T-cell (primary cell): ENCODE data around the gene ALKBH3. TPM values are rescaled to one million over a fixed set of nuclear protein-coding genes. Genes with fewer than 3 reads are reported as not detected.
A peak's percentile ranks its signal among the peaks of the same experiment; 100 is the strongest.

Source experiments
- ATAC-seq, 4 experiments: fragments of 200-7000 bp in 3 of 4; fragments of 150-1000 bp in 1 of 4; cut with Tn5 transposase; replicated peaks in 1 of 4; 1 replicate in 3 of 4; 2 replicates in 1 of 4; pipeline ENCODE4 v1.10.0; 2021; ENCODE audit warnings: moderate library complexity in 3 of 4, mild to moderate bottlenecking in 2 of 4, moderate number of reproducible peaks in 1 of 4
- CTCF ChIA-PET, 2 donors: fragments of 300-600 bp; sonication (Branson Sonifier 250); formaldehyde crosslinking; loops; one replicate each; lab custom pipeline; 2022; ENCODE audit warnings: antibody characterized with exemption in 2 of 2; lab: Charles Lee
- POLR2A ChIA-PET, 2 donors: fragments of 300-600 bp; sonication (Branson Sonifier 250); formaldehyde crosslinking; loops; one replicate each; lab custom pipeline; 2022; ENCODE audit warnings: antibody characterized with exemption in 2 of 2; lab: Charles Lee
- DNase-seq, 35 experiments: peaks; one replicate each; pipeline versions ENCODE4 v3.0.0 to v3.0.0-alpha.2; 2013 to 2023
- H3K27ac ChIP-seq: one replicate; pipeline ENCODE4 v1.5.1; 2013; ENCODE audit warnings: low read length
- H3K27me3 ChIP-seq, 2 experiments: replicated peaks in 1 of 2; 1 replicate in 1 of 2; 2 replicates in 1 of 2; pipeline versions ENCODE4 v1.6.1 to v1.7.0; 2013; ENCODE audit warnings: low read length in 1 of 2, mixed read lengths in 1 of 2; ENCODE audit not compliant: control insufficient read depth in 2 of 2, insufficient read depth in 2 of 2; ENCODE audit errors: extremely low read depth in 1 of 2
- H3K36me3 ChIP-seq, 2 donors: 1 replicate in 1 of 2; 2 replicates in 1 of 2; pipeline versions ENCODE4 v1.6.1 to v1.7.0; 2013; ENCODE audit warnings: low read length in 1 of 2; ENCODE audit not compliant: control insufficient read depth in 2 of 2, insufficient read depth in 1 of 2; ENCODE audit errors: extremely low read depth in 1 of 2
- H3K4me1 ChIP-seq, 2 experiments: 1 replicate in 1 of 2; 2 replicates in 1 of 2; pipeline versions ENCODE4 v1.6.1 to v1.7.0; 2013; ENCODE audit warnings: low read length in 2 of 2, mixed read lengths in 1 of 2; ENCODE audit not compliant: insufficient read depth in 2 of 2, control insufficient read depth in 1 of 2; ENCODE audit errors: extremely low read depth in 1 of 2
- H3K4me3 ChIP-seq, 2 donors: 1 replicate in 1 of 2; 2 replicates in 1 of 2; pipeline versions ENCODE4 v1.5.1 to v1.7.0; 2013; ENCODE audit warnings: mild to moderate bottlenecking in 2 of 2, low read length in 1 of 2, moderate library complexity in 1 of 2; ENCODE audit not compliant: control insufficient read depth in 1 of 2; ENCODE audit errors: extremely low read depth in 1 of 2
- H3K9me3 ChIP-seq: 2 replicates; pipeline ENCODE4 v1.7.0; 2013
- H3K27ac Mint-ChIP-seq, 2 donors: one replicate each; pipeline ENCODE4 v1.8.0; 2020 to 2021; ENCODE audit warnings: mild to moderate bottlenecking in 2 of 2, mixed read lengths in 2 of 2
- H3K27me3 Mint-ChIP-seq, 2 donors: one replicate each; pipeline ENCODE4 v1.8.0; 2021 to 2022; ENCODE audit warnings: mixed read lengths in 2 of 2
- H3K36me3 Mint-ChIP-seq: one replicate; pipeline ENCODE4 v1.8.0; 2021; ENCODE audit warnings: mixed read lengths
- H3K4me1 Mint-ChIP-seq, 3 donors: one replicate each; pipeline ENCODE4 v1.8.0; 2020 to 2022; ENCODE audit warnings: mixed read lengths in 3 of 3, mild to moderate bottlenecking in 1 of 3
- H3K4me3 Mint-ChIP-seq, 3 donors: one replicate each; pipeline ENCODE4 v1.8.0; 2020 to 2022; ENCODE audit warnings: mild to moderate bottlenecking in 3 of 3, mixed read lengths in 3 of 3, moderate library complexity in 3 of 3
- H3K9me3 Mint-ChIP-seq, 3 donors: one replicate each; pipeline ENCODE4 v1.8.0; 2020 to 2022; ENCODE audit warnings: mixed read lengths in 3 of 3
- WGBS: methylation state at CpG from one replicate; pipeline ENCODE4 v1.1.5; 2013; ENCODE audit warnings: missing lambda C conversion rate; ENCODE audit not compliant: insufficient coverage; 5-methylcytosine and 5-hydroxymethylcytosine counted together
- total RNA-seq, 35 experiments: library from RNA in 6 of 35; stranded (reverse) in 6 of 35; fragments of 120-200 nt in 1 of 35; gene quantifications; one replicate each; pipeline versions ENCODE4 v1.2.1 to v1.2.4 and lab custom pipeline; 2013 to 2026

ALKBH3 gene
- total RNA-seq, 5 donors from 2014 or later (not counting 1 experiment from before 2014, with no cell fraction given), result 21.6 to 36.9 (median 34.1) TPM

DNA sequence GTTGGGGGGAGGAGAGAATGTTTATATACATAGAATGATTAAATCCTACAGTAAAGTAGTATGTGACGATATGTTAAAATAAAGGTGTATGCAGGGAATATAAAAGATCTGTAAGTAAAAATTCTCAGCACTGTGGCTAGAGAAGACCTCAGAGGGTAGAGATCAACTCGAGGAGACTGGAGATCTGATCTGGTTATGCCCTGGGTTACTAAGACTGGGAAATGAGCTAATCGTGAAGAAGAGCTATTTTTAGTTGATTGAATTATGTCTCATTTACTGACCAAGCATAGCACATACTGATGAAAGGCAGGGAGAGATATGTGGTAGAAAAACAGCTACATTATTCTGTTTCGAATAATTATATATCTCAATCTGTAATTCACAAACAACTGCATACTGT is 42.8 kb upstream of the ALKBH3 start:
- no peaks in the 10 kb centered on the region for H3K4me1 ChIP-seq
- Mint-ChIP-seq H3K4me1 (no peaks in the 10 kb centered on the region), H3K9me3 (no peaks in the 10 kb centered on the region), H3K27ac (no peak overlapping the region), H3K27me3 (no peaks in the 10 kb centered on the region), H3K4me3 (no peak overlapping the region), H3K36me3 (peaks cover 35% of the 10 kb centered on the region)
- ChIA-PET CTCF (interaction anchor here in 1 of 2 donors (1.1 kb wide), 1 partner anchor 17 kb away, joined by 4 read pairs; no protein-coding TSS in a partner anchor), POLR2A (no interaction called here)
- H3K4me3 ChIP-seq, result no peak overlapping the region
- H3K36me3 ChIP-seq, result peaks cover 0 to 4% of the 10 kb centered on the region in 2 donors
- no peak for ATAC-seq
- no peak for DNase-seq
- H3K9me3 ChIP-seq, result no peaks in the 10 kb centered on the region
- no peaks in the 10 kb centered on the region for H3K27me3 ChIP-seq
- 79% methylated on average over 2 of the region's 4 CpGs for WGBS
- H3K27ac ChIP-seq, result no peak overlapping the region

DNA sequence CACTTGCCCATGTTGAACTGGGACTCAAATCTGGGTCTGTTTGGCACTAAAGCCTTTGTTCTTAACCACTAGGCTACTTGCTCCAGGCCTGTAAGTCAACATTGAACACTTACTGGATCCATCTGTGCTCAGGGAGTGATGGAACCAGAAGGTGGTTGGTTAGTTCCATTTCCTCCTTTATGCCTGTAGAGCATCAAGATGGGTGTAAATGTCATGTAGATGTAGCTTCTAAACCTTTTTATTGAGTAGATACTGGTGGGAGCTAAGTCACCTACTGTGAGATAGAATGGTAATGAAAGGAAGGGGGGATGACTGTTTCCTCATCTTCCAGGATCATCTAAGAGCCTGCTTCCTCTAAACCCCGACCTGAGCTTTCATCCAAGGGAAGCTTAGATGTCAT is 38.6 kb upstream of the ALKBH3 start:
- peaks cover 0 to 4% of the 10 kb centered on the region in 2 donors for H3K36me3 ChIP-seq
- Mint-ChIP-seq H3K27ac (no peak overlapping the region), H3K36me3 (peaks cover 42% of the 10 kb centered on the region), H3K27me3 (no peaks in the 10 kb centered on the region), H3K9me3 (no peaks in the 10 kb centered on the region), H3K4me3 (no peak overlapping the region), H3K4me1 (no peaks in the 10 kb centered on the region)
- WGBS, result no CpG with 5 or more reads among the region's 1 CpG
- no peak for ATAC-seq
- ChIA-PET POLR2A (interaction anchor here in 1 of 2 donors (0.5 kb wide), 1 partner anchor 53 kb away, joined by 3 read pairs; no protein-coding TSS in a partner anchor), CTCF (no interaction called here)
- H3K27me3 ChIP-seq, result no peaks in the 10 kb centered on the region
- H3K4me1 ChIP-seq, result no peaks in the 10 kb centered on the region
- no peaks in the 10 kb centered on the region for H3K9me3 ChIP-seq
- H3K4me3 ChIP-seq, result no peak overlapping the region
- DNase-seq, result no peak
- H3K27ac ChIP-seq, result no peak overlapping the region

DNA sequence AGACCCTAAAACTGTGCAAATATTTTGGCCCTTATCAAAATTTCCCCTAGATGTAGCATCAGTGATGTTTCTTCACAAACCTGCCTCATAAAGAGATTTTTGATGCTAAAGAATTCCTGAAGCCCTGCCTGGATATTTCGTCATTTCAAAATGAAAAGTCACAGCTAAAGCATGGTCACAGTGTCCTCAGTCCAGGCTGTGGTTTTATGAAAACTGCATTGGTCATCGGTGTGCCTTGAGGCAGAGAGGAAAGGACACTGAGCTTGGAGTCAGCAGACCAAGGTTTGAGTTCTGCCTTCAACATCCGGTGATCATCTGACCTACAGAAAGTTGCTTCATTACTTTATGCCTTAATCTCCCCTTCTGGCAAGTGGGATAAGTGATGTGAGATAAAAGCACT is 34.8 kb upstream of the ALKBH3 start:
- Histone ChIP-seq H3K4me1 (no peaks in the 10 kb centered on the region), H3K27me3 (no peaks in the 10 kb centered on the region), H3K36me3 (no peaks in the 10 kb centered on the region), H3K27ac (no peak overlapping the region), H3K9me3 (no peaks in the 10 kb centered on the region), H3K4me3 (no peak overlapping the region)
- POLR2A ChIA-PET, result no interaction called here
- ATAC-seq, result no peak
- Mint-ChIP-seq H3K36me3 (peaks cover 23% of the 10 kb centered on the region), H3K4me3 (no peak overlapping the region), H3K9me3 (no peaks in the 10 kb centered on the region), H3K27me3 (no peaks in the 10 kb centered on the region), H3K27ac (no peak overlapping the region), H3K4me1 (peaks cover 4 to 7% (median 5%) of the 10 kb centered on the region in 3 donors)
- 94% methylated on average over 2 of the region's 3 CpGs for WGBS
- DNase-seq, result no peak
- CTCF ChIA-PET, result interaction anchor here in 1 of 2 donors (0.5 kb wide), 1 partner anchor 487 kb away, joined by 3 read pairs; no protein-coding TSS in a partner anchor

DNA sequence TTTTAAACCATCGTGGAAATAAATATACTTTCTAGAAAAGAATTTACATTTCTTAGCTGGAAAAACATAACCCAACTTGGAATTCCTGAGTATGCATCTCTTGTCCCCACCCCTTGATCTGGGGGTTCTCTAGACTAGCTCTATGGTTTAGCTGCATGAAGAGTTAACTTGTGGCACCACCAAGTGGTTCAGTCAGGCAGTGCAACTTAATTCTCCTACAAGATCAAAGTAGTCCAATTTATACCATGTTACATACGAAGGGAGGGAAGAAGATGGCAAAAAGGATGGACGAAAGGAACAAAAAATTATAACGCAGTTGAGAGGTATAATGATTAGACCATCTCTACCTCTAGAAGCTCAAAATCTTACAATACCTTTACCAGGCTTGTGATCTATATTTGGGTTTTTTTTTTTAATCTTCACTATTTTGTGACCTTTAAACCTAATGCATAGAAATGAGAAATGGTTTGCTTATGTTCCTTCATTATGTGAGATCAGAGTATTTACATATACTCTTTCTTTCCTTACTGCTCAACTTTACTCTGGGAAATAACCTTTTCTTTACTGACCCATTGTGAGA is 28.5 kb upstream of the ALKBH3 start:
- Histone ChIP-seq H3K36me3 (peaks cover 0 to 10% of the 10 kb centered on the region in 2 donors), H3K27me3 (no peaks in the 10 kb centered on the region), H3K4me1 (no peaks in the 10 kb centered on the region), H3K9me3 (no peaks in the 10 kb centered on the region), H3K4me3 (no peak overlapping the region), H3K27ac (no peak overlapping the region)
- ChIA-PET CTCF (interaction anchor here (0.6 to 1.6 kb wide), 17 partner anchors 13 to 539 kb away, joined by 3 to 6 read pairs (median 3); partner anchors contain the start of gene HSD17B12 (in 1 of the 2)), POLR2A (no interaction called here)
- peak; percentile 51 to 71 (median 64) for ATAC-seq
- Mint-ChIP-seq H3K4me1 (peaks cover 4 to 7% (median 5%) of the 10 kb centered on the region in 3 donors), H3K4me3 (no peak overlapping the region), H3K27me3 (no peaks in the 10 kb centered on the region), H3K36me3 (peaks cover 7% of the 10 kb centered on the region), H3K27ac (no peak overlapping the region), H3K9me3 (no peaks in the 10 kb centered on the region)
- DNase-seq, result peak in 33 of 35 experiments; percentile 6 to 68 (median 33)
- no CpG with 5 or more reads among the region's 4 CpGs for WGBS

DNA sequence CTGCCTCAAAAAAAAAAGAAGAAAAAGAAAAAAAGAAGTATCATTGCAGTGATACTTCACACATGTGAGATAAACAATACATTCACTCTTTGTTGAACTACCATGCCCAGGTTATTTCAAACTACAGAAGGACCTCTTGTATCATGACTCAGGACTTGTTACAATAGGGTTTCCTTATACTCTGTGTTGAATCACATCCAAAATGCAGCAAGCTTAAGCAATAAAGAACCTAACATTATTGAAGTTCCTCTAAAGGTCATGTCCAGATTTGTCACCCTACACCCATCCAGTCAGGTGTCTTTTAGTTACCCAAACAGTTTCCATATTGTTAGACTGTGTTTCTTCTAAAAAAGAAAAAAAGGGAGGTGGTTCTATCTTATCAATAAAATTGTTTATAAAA is 26.9 kb upstream of the ALKBH3 start:
- no peak overlapping the region for H3K27ac ChIP-seq
- peaks cover 4% of the 10 kb centered on the region for H3K36me3 Mint-ChIP-seq
- no peak overlapping the region for H3K4me3 Mint-ChIP-seq
- ATAC-seq (no peak), DNase-seq (no peak)
- no peaks in the 10 kb centered on the region for H3K4me1 ChIP-seq
- no peaks in the 10 kb centered on the region for H3K9me3 Mint-ChIP-seq
- no peaks in the 10 kb centered on the region for H3K9me3 ChIP-seq
- H3K4me1 Mint-ChIP-seq, result peaks cover 4 to 7% (median 5%) of the 10 kb centered on the region in 3 donors
- no peak overlapping the region for H3K27ac Mint-ChIP-seq
- no peak overlapping the region for H3K4me3 ChIP-seq
- CTCF ChIA-PET, result interaction anchor here in 1 of 2 donors (0.7 kb wide), 1 partner anchor 28 kb away, joined by 3 read pairs; no protein-coding TSS in a partner anchor
- peaks cover 0 to 10% of the 10 kb centered on the region in 2 donors for H3K36me3 ChIP-seq
- no peaks in the 10 kb centered on the region for H3K27me3 Mint-ChIP-seq
- no peaks in the 10 kb centered on the region for H3K27me3 ChIP-seq
- POLR2A ChIA-PET, result interaction anchor here in 1 of 2 donors (0.6 kb wide), 1 partner anchor 481 kb away, joined by 3 read pairs; no protein-coding TSS in a partner anchor

DNA sequence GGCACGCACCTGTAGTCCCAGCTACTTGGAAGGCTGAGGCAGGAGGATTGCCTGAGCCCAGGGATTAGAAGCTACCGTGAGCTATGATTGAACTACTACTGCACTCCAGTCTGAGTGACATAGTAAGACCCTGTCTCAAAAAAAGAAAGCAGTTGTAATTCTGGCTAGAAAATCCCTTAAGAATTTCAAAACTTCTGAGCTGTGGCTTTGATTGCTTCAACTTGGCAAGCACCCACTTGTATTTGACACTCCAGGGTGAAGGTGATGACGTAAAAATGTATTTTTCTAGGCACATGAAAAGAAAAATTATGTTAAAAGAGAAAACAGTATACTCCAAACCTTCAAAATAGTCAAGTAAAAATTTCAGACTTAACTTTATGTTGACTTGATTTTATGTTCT is 23.6 kb upstream of the ALKBH3 start:
- ATAC-seq (no peak), DNase-seq (no peak)
- CTCF ChIA-PET, result interaction anchor here in 1 of 2 donors (0.8 kb wide), 1 partner anchor 88 kb away, joined by 3 read pairs; no protein-coding TSS in a partner anchor
- Mint-ChIP-seq H3K4me3 (no peak overlapping the region), H3K36me3 (peaks cover 4% of the 10 kb centered on the region), H3K27ac (no peak overlapping the region), H3K9me3 (peaks cover 0 to 8% (median 0%) of the 10 kb centered on the region in 3 donors), H3K4me1 (no peaks in the 10 kb centered on the region), H3K27me3 (no peaks in the 10 kb centered on the region)
- no peaks in the 10 kb centered on the region for H3K4me1 ChIP-seq
- no peaks in the 10 kb centered on the region for H3K27me3 ChIP-seq
- 100% methylated on average over 1 of the region's 3 CpGs for WGBS
- H3K4me3 ChIP-seq, result no peak overlapping the region
- peaks cover 0 to 10% of the 10 kb centered on the region in 2 donors for H3K36me3 ChIP-seq
- POLR2A ChIA-PET, result interaction anchor here in 1 of 2 donors (0.5 kb wide), 1 partner anchor 32 kb away, joined by 3 read pairs; no protein-coding TSS in a partner anchor
- no peak overlapping the region for H3K27ac ChIP-seq
- H3K9me3 ChIP-seq, result no peaks in the 10 kb centered on the region
